Kasumi-1 (cell line): ENCODE measurements around the gene LARGE1.

Source experiments
- DNase-seq, 2 experiments: peaks; one replicate each; lab custom pipeline; 2025; lab: John Stamatoyannopoulos, UW

The LARGE1 gene

GRCh38 chr22:33854724-33855123 is 65.6 kb downstream of the LARGE1 start:
- DNase-seq = no peak

- no peak for DNase-seq
Observed at GRCh38 chr22:33853200-33854097, 66.8 kb downstream of the LARGE1 start.

- no peak for DNase-seq
Observed at GRCh38 chr22:33851821-33852384, 68.4 kb downstream of the LARGE1 start.

GRCh38 chr22:33851240-33851639 is 69.0 kb downstream of the LARGE1 start:
- no peak for DNase-seq

- no peak for DNase-seq
Observed at GRCh38 chr22:33850724-33851123, 69.6 kb downstream of the LARGE1 start.

GRCh38 chr22:33850193-33850592 is 70.1 kb downstream of the LARGE1 start:
- no peak for DNase-seq

GRCh38 chr22:33848251-33848650 is 72.0 kb downstream of the LARGE1 start:
- DNase-seq = no peak

- DNase-seq = no peak
Observed at GRCh38 chr22:33844273-33844672, 76.0 kb downstream of the LARGE1 start.

- no peak for DNase-seq
Observed at GRCh38 chr22:33842421-33843094, 77.7 kb downstream of the LARGE1 start.

GRCh38 chr22:33842006-33842354 is 78.3 kb downstream of the LARGE1 start:
- DNase-seq = no peak

- no peak for DNase-seq
Observed at GRCh38 chr22:33841281-33842005, 78.8 kb downstream of the LARGE1 start.

GRCh38 chr22:33838644-33839043 is 81.6 kb downstream of the LARGE1 start:
- DNase-seq = no peak

GRCh38 chr22:33837826-33838225 is 82.5 kb downstream of the LARGE1 start:
- no peak for DNase-seq

GRCh38 chr22:33835265-33835664 is 85.0 kb downstream of the LARGE1 start:
- no peak for DNase-seq

- DNase-seq = no peak
Observed at GRCh38 chr22:33832558-33833151, 87.6 kb downstream of the LARGE1 start.

- no peak for DNase-seq
Observed at GRCh38 chr22:33831651-33832050, 88.6 kb downstream of the LARGE1 start.

GRCh38 chr22:33831207-33831606 is 89.1 kb downstream of the LARGE1 start:
- DNase-seq = no peak

GRCh38 chr22:33829546-33830280 is 90.6 kb downstream of the LARGE1 start:
- DNase-seq = no peak

- no peak for DNase-seq
Observed at GRCh38 chr22:33828302-33828701, 92.0 kb downstream of the LARGE1 start.

- DNase-seq = no peak
Observed at GRCh38 chr22:33825761-33826160, 94.5 kb downstream of the LARGE1 start.

GRCh38 chr22:33823552-33823951 is 96.7 kb downstream of the LARGE1 start:
- DNase-seq = no peak
